Right renal cortex interstitium (tissue), 3 donors: ENCODE results near the gene FGFBP1. TPM values are rescaled to one million over a fixed set of nuclear protein-coding genes. Genes with fewer than 3 reads are reported as not detected.
"Not testable (repeated sequence)": the region's sequence is repeated elsewhere in the genome, so short reads cannot be mapped to it uniquely, and the experiment has no call there.

Experiments
- DNase-seq, 3 donors: peaks; one replicate each; pipeline ENCODE4 v3.0.0-alpha.2; 2013; ENCODE audit warnings: low read depth in 3 of 3, low spot score in 2 of 3
- polyA plus RNA-seq, 3 donors: library from polyadenylated mRNA; unstranded; fragments of 120-200 nt; gene quantifications; one replicate each; pipeline ENCODE4 v1.2.1, GENCODE V29; 2013; ENCODE audit not compliant: insufficient read length in 3 of 3

The FGFBP1 gene
- polyA plus RNA-seq, 3 donors: 0.46 TPM; not detected in 2

DNA sequence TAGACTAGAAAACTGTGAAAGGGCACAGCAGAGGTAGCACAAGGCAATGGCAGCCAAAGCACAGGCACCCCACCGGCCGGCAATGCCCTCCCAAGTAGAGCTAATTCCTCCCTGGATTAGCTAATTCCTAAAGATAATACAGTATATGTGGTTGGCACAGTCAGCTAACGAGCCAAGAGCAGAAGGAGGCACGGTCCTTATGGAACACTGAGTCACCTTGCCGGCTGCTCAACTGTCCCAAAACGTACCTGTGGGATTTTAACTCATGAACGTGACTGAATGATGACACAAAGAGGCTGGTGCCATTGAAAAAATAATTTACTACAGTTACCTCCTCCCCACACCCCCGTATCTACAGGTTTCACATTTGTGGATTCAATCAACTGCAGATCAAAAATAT is 9.1 kb upstream of the FGFBP1 start:
- DNase-seq: no peak

DNA sequence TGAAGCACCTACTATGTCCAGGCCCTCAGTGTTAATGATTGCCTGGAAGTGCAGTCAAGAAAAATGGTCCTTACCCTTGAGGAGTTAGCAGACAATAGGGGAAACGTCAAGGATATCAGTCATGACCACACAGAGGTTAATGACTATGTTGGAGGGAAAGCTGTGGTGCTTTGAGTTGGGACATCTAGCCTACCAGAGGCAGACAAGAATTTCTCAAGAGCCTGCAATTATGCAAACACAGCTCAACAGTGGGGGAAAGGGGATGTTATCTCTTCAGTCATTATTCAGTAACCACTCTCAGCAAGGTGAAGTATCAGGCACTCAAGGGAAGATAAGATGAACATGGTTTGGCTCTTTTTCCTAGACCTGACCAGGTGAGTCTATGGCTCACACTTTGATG is 7.0 kb upstream of the FGFBP1 start:
- no peak for DNase-seq

DNA sequence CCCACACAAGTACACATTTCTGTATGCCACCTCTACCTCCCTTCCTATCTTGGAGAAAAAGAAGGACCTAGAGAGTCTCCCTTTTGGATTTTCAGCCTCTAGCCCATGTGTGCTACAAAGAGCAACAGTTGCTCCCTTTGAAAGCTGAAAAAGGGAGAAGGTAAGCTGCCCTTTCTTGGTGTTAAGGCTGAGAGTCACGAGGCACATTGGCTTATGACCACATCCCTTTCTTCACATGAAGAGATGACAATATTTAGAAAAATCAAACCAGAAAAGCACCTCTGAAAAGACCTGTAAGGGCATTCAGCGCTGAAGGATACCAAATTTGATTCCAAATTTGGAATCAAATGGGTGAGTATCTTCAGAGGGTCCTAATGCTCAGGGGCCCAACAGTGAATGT is 6.4 kb upstream of the FGFBP1 start:
- DNase-seq: no peak

GRCh38 chr4:15942283-15942682 is 3.7 kb upstream of the FGFBP1 start:
- no peak for DNase-seq

DNA sequence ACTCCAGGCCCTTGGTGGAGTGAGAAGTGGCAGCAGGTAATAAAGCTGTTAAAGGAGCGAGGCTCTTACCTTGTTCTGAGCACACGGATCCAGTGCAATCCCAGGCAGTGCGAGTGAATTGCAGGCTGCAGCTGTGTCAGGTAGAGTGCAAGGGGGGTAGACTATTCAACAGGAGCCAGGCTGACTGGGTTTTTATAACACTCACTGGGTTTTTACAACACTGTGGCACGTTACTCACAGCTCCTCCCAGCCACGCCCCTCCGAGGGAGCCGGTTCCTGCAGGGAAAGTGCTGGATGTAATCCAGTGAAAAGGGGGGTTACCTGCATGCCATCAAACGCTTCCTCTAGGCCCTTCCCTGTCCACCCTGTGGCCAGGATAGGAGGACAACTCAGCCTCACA is 358 bp downstream of the FGFBP1 start:
- DNase-seq: no peak

- DNase-seq: no peak
Observed at GRCh38 chr4:15936495-15936894, 2.0 kb downstream of the FGFBP1 start.

DNA sequence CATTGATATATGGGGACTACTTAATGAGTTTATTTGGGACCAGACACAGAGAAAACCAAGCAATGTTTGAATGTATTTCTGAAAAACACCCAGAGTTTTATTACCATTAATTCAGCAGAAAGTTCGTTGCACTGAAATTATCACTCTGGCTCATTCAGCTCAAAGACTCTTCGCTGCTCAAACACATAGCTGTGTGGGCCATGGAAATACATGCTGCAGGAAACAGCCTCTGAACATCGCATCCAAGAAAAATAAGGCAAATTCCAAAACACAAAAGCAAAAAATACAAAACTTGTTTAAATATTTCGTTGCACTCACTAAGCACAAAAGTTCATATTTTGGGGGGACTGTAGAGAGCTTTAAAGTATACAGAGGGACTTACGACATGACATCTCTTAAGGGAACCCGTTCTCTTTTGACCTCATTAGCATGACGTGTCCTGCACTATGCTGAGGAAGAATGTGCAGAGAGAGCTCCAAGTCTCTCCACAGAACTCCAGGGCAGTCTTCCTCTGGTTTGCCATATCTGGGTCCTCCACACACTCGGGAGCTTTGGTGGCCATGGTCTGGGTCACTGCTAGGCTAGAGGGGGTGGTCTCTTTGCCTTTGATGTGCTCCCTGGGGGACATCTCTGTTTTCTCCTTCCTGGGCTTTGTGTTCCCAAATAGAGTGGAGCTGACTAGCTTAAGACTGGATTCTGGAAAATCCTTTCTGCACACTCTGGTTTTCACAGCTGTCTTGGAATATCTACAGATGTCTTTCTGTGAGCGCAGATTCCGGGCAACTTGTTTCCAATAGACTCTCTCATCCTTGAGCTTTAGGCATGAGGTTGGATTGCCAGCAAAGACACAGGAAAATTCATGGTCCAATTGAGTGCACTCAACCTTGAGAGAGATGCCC is 2.8 kb downstream of the FGFBP1 start:
- DNase-seq: no peak

DNA sequence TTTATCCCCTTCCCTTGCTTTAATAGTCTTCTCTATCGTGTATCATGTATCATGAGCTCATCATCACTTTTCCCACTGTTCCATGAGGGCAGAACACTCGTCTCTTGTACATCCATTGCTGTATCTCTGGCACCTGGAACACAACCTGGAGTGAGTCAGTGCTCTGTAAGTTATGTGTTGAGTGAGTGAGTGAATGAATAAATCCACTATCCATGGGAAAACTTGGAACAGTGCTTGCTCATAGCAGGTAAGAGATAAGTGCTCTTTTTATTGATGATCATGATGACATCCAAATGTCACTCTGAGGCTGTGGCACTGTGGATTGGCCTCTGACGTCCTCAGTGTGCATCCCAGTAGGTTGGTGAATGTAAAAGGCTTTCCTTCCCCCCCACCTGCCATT is 4.3 kb downstream of the FGFBP1 start:
- DNase-seq: no peak

GRCh38 chr4:15931451-15932210 is 6.9 kb downstream of the FGFBP1 start:
- no peak for DNase-seq

GRCh38 chr4:15930314-15930713 is 8.2 kb downstream of the FGFBP1 start:
- no peak for DNase-seq

- no peak for DNase-seq
Observed at GRCh38 chr4:15929540-15929939, 9.0 kb downstream of the FGFBP1 start.

DNA sequence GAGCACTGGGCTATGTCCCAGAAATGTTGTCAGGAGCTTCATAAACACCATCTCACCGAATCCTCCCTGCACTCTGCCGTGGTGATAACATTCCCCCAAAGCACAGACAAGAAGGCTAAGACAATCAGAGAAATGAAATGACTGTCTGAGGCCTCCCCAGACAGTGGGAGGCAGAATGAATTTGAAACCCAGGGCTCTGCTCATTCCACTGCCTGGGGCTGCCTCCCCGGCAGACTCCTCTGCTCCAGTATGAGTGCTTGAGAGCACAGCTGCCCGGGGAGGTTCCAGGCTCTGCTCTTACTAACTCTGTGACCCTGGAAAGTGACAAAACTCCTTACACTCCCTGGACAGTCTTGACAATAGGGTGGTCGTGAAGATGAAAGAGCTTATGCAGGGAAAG is 9.7 kb downstream of the FGFBP1 start:
- DNase-seq: no peak

DNA sequence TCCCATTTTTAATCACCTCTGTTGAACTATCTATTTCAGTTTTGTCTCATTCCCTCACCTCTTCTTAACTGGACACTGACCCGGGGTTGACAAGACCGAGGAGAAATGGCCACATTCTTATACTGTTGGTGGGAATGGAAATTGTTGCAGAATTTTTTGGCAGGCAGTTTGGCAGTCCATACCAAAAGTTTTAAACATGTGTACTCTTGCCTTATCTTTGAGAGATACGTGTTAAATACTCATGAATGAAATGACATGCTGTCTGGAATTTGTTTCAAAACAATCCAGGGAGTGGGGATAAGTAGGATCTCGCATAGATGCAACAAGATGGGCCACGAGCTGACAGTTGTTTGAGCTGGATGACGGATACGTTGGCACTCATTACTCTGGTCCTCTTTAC is 12.1 kb downstream of the FGFBP1 start:
- DNase-seq: no peak

GRCh38 chr4:15925830-15926229 is 12.7 kb downstream of the FGFBP1 start:
- no peak for DNase-seq

GRCh38 chr4:15921592-15921932 is 17.0 kb downstream of the FGFBP1 start:
- no peak for DNase-seq

GRCh38 chr4:15920723-15921591 is 17.6 kb downstream of the FGFBP1 start:
- DNase-seq: no peak

GRCh38 chr4:15918484-15919129 is 19.9 kb downstream of the FGFBP1 start:
- no peak for DNase-seq

DNA sequence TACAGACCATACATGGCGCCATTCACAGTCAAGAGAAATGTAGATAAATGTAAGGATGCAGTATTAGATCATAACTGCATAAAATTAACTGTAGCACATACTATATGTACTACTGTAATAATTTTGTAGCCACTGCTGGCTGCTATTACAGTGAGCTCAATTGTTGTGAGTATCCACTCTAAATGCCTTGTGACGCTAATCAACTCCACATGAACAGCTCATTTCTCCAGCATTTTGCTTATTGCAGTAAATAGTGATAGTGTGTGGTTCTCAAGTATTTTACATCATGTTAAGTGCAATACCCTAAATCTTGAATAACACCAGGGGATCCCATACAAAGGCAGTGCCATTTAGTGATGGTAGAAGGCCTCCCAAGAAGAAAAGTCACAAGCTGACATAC is 21.2 kb downstream of the FGFBP1 start:
- no peak for DNase-seq

- DNase-seq: not testable (repeated sequence)
Observed at GRCh38 chr4:15916358-15916757, 22.2 kb downstream of the FGFBP1 start.

DNA sequence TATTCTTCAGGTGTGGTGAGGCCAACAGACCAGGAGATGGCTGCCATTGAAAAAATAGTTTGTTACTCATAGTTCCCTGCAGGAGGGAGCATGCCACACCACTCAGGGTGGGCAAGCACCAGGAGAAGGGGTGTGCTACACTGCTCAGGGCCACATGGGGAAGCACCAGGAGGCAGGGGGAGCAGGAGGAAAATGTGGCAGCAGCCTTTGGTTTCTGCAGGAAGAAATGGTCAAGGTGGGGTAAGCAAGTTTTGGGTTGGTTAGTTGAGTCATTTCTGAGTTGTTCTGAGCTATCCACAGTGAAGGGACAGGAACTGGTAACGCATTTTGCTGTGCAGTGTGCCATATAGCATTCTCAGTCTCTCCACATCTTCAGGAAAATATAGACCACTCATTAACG is 23.8 kb downstream of the FGFBP1 start:
- DNase-seq: no peak

DNA sequence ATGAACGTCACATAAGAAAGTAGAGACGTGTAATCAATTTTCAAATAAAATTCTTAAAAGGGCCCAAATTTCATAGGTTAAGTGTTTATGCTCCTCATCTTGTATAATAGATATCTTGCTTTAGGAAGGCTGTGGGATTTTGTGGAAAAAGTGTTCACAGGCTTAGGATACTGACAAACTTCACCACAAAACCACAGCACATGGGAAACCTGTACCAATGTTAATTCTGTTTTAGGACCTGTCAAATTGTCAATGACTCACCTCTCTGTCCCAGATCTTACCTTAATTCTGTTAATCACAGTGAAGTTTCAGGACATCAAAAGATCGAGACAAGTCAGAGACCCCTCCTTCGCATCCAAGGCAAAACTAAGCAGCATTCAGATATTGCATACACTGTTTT is 24.2 kb downstream of the FGFBP1 start:
- no peak for DNase-seq
